ENCODE measurements around the gene CYP3A4.

Gene CYP3A4

DNA sequence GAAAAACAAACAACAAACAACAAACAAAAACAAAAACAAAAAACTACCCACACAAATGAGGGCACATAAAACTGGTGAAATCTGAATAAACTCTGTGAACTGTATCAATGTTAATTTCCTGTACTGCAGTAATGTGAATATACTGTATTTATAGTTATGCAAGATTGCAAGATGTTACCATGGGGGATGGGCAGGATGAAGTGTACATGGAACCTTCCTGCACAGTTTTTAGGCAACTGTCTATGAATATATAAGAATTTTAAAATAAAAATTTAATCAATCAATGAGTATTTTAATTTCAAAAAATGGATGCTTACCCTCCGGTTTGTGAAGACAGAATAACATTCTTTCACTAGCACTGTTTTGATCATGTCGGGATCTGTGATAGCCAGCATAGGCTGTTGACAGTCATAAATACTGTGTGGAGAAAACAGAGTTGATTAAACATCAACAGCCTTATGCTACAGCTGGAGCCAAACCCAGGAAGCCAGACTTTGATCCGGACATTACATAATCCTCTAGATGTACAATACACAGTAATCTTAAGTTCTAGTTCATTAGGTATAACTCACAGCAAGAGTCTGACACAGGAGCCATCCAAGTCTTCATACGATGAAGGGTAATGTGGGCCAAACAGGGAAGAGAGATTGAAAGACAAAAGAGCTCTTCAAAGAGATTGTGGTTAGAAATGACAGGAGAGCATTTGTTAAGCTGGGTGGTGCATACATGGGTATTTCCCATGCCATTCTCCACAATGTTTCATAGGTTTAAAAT lies 63.8 kb downstream of the CYP3A4 start:
- no peak for DNase-seq

DNA sequence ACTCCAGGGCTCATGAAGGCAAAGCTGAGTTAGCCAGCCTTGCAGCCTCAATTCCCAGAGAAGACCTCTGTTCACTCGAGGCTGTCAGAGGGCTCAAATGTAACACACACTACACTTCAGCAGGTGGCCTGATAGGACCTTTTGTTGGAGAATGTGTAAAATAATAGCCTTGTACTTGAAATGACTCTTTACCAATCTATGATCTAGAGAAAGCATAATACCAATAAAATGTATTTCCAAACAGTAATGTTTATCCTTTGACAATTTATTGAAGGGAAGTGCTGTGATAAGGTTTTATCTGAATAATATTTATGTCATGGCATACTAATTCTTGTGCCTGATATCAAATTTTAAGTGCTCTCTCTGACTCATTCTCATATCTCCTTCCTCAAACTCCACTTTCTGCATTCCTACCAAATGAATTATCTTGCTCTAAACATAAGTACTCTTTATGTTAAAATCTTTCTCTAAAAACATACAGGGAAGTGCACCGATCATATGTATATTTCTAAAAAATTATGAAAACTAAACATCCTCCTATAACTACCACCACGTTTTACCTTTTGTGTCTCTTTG lies 69.9 kb downstream of the CYP3A4 start:
- no peak for DNase-seq

DNA sequence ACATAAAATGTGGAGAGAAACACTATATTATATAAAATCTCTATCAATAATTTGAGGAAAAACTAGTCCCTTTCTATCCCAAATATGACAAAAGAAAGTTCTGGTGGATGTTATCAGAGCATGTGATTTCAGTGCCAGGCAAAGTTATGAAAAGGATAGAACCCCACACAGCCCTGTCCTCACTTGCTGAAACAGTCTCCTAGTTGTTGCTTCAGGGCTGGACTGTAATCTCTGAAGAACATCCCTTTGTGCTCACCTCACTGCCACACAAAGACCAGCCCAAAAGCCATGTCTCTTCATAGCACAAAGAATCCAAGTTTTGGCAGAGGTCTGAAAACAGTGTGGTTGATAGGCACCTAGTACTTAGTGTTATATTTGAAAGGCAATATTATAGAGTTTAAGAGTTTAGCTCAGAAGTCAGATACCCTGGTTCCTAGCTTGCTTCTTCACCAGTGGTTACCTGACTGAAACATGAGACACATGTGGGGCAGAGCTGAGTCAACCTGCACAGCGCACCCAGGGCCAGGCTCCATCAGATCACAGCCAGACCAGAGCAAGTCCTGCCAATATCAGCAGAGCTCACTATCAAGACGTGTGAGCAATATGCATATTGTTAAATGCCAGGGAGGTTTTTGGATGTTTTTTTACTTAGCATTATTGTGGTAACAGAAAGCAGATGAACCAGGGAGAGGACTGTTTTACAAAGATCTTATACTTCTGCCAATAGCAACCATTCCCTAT lies 74.0 kb downstream of the CYP3A4 start:
- DNase-seq: no peak

GRCh38 chr7:99709260-99709659 lies 74.7 kb downstream of the CYP3A4 start:
- no peak for DNase-seq

- peak in 1 of 2 experiments; percentile 18 for DNase-seq
These were observed 76.9 kb downstream of the CYP3A4 start for GRCh38 chr7:99707096-99707495.
